Activated CD8-positive, alpha-beta memory T cell treated with anti-CD3 and anti-CD28 coated beads for 1 hour (primary cell): ENCODE measurements around the gene FASTKD3.

Experiments
- DNase-seq, 2 donors: peaks; one replicate each; pipeline ENCODE4 v3.0.0-alpha.2; 2020; ENCODE audit warnings: low read depth in 1 of 2; ENCODE audit errors: extremely low read depth in 1 of 2

FASTKD3 gene

GRCh38 chr5:7881091-7881490 lies 12.3 kb upstream of the FASTKD3 start:
- no peak for DNase-seq

DNA sequence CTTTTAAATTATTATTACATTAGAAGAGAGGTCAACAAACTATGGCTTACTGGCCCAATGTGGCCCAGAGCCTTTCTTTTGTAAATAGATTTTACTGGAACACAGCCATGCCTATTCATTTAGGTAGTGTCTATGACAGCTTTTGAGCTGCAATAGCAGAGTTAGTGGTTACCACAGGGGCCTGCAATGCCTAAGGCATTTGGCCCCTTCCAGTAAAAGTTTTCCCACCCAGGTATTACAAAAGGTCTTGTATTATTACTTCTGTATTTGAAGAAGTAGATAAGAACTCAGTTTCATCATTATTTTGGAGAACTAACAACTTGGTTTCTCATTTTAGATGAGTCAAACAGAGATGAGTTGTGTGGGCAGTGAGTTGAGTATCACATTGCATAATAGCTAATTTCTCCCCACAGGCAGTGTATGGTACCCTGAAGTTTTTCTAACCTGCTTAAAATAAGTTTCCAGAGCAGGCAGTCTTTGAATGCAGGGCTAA lies 9.6 kb upstream of the FASTKD3 start:
- DNase-seq: no peak

- DNase-seq: no peak
Observed at GRCh38 chr5:7877851-7878250, 9.0 kb upstream of the FASTKD3 start.

DNA sequence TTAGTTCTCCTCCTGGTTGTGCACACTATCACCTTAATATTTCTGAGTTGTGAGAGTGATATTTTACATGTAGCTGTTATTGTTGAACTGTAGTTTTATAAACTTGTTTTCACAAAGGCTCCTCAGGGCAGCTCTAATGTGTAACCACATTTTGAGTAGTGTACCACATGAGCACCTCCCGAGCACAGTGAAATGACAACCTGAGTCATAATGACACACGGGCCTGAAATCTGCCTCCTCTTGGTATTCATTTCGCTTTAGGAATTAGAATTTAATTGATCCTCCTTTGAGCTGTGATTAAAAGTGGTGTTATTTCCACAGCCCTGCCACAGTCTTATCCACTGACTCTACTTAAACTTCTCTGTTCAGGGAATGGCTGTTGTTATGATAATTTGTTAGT lies 8.0 kb upstream of the FASTKD3 start:
- no peak for DNase-seq

DNA sequence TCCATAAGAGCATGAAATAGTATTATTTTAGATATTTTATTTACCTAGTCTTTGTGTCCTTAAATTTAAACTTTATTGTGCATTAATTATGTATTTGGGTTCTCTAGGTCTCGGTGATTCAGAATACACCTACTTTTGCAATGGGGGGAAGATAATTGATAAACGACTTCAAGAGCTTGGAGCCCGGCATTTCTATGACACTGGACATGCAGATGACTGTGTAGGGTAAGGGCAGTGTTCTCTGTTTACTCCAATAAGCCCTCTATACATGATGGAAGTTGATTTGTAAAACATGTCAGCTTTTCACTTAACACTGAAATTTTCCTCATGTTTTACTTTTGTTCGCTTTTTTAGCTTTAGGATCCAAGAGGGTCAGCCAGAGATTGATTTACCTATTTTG lies 6.3 kb upstream of the FASTKD3 start:
- no peak for DNase-seq

GRCh38 chr5:7874639-7875038 lies 5.8 kb upstream of the FASTKD3 start:
- no peak for DNase-seq

DNA sequence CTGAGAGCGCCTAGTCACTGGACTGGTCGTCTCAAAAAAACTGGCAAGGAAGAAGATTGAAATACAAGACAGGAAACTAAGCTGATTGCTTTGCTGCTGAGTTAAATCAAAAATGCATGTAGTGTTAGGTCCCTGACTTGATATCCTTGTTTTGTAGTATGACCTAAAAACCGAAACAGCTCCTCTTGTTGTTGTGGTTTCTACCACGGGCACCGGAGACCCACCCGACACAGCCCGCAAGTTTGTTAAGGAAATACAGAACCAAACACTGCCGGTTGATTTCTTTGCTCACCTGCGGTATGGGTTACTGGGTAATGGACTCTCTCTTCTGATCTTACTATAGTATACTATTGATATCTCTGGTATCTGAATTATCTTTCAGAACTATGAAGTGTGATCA lies 4.4 kb upstream of the FASTKD3 start:
- DNase-seq: no peak

- DNase-seq: no peak
Observed at GRCh38 chr5:7872517-7873130, 3.8 kb upstream of the FASTKD3 start.

DNA sequence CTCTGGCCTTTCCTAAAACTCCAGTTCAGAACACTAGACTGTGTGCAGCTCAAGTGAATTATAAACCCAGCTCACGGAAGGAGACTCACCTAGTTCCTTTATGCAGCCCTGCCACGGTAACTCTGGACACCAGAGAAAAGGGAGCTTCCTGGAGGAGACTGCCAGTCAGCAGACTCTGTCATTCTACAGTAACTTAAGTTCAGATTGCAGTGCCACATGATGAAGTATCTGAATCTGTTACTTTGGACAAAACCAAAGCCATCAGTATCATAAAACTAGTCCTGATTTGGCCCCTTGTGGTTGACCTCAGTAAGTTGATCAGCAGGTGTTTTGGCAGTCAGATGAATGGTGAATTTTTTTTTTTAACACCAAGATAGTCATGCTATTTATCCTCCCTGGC lies 2.8 kb upstream of the FASTKD3 start:
- DNase-seq: no peak

DNA sequence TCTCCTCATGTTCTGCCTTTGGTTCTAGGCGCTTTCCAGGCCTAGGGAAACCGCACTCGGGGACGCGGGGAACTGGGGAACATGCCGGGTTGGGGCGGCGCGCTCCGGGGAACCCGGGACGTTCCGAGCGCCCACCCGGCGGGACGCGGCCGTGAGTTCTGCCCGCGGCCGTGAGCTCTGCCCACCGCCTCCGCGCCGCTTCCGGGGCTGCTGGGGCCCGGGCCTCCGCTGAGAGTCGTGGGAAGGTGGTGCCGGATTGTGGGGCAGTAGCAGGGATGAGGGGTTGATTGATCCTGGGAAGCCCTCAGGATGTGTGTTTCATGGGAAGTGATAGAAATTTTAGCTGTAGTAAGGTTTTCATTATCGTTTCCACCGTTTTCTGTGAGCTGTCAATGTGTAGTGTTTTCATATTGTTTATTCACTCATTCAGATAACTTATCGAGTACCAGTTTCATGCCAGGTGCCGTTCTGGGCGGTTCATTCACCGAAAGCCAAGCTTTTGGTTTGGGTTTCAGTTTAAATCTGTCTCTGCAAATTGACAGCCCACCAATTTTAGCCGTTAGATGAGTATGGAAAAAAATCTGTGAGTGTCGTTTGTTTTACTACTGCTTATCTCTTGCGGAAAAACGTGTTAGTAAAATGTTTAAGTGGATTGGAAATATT lies 774 bp upstream of the FASTKD3 start:
- DNase-seq: no peak

GRCh38 chr5:7868427-7868772 lies 431 bp downstream of the FASTKD3 start:
- DNase-seq: no peak

DNA sequence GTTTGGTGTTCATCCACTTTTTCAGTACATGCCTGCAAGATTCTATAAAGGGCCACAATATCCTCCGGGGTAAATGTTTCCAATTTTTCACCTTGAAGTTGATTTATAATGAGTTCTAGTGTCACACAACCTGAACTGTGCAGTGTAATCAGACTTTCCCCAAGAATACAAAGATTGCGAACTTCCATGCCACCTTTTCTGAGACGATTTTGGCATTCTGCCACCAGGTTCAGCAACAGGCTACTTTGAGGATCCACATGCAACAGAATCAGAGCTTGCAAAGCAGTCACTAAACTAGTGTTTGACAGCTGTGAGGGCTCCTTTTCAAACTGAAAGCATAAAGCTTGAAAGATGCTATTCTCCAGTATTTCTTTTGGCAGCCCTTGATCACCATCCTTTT lies 1.6 kb downstream of the FASTKD3 start:
- DNase-seq: no peak

GRCh38 chr5:7866196-7866595 lies 2.6 kb downstream of the FASTKD3 start:
- no peak for DNase-seq

DNA sequence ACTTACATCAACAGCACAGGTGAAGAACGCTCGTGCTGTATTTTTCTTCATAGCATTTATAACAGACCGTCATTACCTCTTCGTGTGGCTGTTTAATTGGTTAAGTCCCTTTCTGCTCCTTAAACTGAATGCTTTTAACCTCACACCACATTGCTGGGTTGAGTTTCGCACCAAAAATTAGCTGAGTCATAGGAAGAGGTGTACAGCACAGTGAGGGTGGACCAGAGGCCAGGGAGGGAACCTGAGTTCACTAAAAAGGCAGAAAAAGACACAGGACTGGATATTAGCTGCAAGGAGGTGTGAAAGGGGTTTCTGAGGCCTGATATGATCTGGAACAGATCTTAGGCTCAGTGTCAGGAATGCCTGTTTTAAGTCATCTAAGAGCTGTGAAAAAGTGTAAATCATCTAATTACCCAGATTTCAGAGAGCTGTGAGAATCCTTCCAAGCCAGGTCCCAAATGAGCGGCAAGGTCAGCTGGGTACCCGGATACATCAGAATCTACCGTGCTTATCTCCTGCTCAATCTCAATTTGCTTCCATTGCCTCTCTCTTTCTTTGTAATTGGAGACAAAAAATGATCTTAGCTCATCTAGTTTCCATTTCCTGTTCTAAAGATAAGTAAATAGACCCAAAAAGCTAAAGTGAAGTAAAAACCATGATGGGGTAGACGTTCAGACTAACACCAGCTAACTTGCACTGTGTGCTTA lies 10.8 kb downstream of the FASTKD3 start:
- DNase-seq: no peak

- DNase-seq: no peak
Observed at GRCh38 chr5:7857361-7857760, 11.5 kb downstream of the FASTKD3 start.

- DNase-seq: no peak
Observed at GRCh38 chr5:7856855-7857254, 12.0 kb downstream of the FASTKD3 start.

- no peak for DNase-seq
Observed at GRCh38 chr5:7855611-7856010, 13.2 kb downstream of the FASTKD3 start.

GRCh38 chr5:7852988-7853387 lies 15.8 kb downstream of the FASTKD3 start:
- DNase-seq: no peak

GRCh38 chr5:7852542-7852941 lies 16.3 kb downstream of the FASTKD3 start:
- DNase-seq: no peak

- no peak for DNase-seq
Observed at GRCh38 chr5:7851617-7852289, 17.1 kb downstream of the FASTKD3 start.

- DNase-seq: no peak
Observed at GRCh38 chr5:7851240-7851592, 17.6 kb downstream of the FASTKD3 start.
